ENCODE measurements around the gene ITSN1. TPM values are rescaled to one million over a fixed set of nuclear protein-coding genes. Genes with fewer than 3 reads are reported as not detected.

Gene ITSN1
- total RNA-seq, 8 experiments from 2014 or later: 27.8 to 89.0 (median 36.4) TPM

DNA sequence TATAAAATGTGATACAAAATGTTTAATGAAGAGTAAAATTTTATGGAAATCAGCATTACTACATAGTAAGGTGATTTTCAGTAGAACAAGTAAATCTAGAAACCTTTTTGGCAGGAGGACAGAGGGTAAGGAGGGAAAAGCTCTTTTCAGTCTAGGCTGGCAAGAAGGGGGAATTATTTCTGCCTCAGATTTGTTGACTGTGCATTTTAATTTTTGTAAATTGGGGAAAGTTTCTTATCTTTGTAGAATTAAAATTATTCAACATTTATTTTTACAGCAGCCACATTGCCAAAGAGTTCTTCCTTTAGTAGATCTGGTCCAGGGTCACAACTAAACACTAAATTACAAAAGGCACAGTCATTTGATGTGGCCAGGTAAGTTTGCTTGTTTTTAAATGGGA, 109.2 kb downstream of the ITSN1 start:
- Histone ChIP-seq H3K27ac (no peak overlapping the region), H3K4me1 (replicated peaks in 1 of 2) (peaks cover 0 to 3% of the 10 kb centered on the region in 2 donors), H3K4me3 (no peak overlapping the region)
- peak in 2 of 8 experiments; percentile 12 to 18 for ATAC-seq (replicated peaks in 6 of 8)
- in situ Hi-C loops (cut with MboI; ENCODE audit: low pct_unique_long_range_greater_than_20kb in 2 of 9, low sequenced_read_pairs in 9 of 9, unreplicated experiment in 9 of 9): no loop called here

GRCh38 chr21:33752260-33752659, 110.0 kb downstream of the ITSN1 start:
- 85 to 100% (median 93%) methylated on average over 1 to 2 of the region's 2 CpGs for WGBS, 10 experiments
- in situ Hi-C loops (cut with MboI; ENCODE audit: low pct_unique_long_range_greater_than_20kb in 2 of 9, low sequenced_read_pairs in 9 of 9, unreplicated experiment in 9 of 9): no loop called here
- Histone ChIP-seq H3K27ac (no peak overlapping the region), H3K4me1 (replicated peaks in 1 of 2) (peaks cover 0 to 3% of the 10 kb centered on the region in 2 donors), H3K4me3 (no peak overlapping the region)
- ATAC-seq (replicated peaks in 6 of 8): no peak

DNA sequence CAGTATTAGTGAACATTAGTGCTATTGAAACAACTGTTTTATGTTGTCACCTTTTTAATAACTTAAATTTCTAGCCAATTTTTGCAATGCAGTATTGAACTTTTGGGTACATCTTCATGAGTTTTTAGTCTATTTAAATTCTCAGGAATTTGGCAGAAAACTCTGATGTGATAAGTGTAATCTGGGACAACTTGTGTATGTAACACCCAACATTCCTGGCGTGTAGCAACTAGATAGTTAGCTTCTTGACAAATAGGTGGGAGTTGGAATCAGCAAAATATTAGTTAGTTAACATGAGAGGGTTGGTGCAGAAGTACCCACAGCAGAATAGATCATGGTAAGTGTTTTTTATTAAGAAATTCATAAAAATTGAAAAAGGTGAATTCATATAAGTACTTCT, 111.6 kb downstream of the ITSN1 start:
- WGBS, 10 experiments: 50 to 100% (median 94%) methylated on average over 1 of the region's 1 CpG; no CpG with 5 or more reads in 1 of the 10 experiments
- in situ Hi-C loops (cut with MboI; ENCODE audit: low pct_unique_long_range_greater_than_20kb in 2 of 9, low sequenced_read_pairs in 9 of 9, unreplicated experiment in 9 of 9): no loop called here
- ATAC-seq (replicated peaks in 6 of 8): no peak
- H3K4me3 ChIP-seq: no peak overlapping the region
- no peak overlapping the region for H3K27ac ChIP-seq
- peaks cover 0 to 3% of the 10 kb centered on the region in 2 donors for H3K4me1 ChIP-seq (replicated peaks in 1 of 2)

GRCh38 chr21:33754481-33754880, 112.2 kb downstream of the ITSN1 start:
- peak in 1 of 8 experiments; percentile 56 for ATAC-seq (replicated peaks in 6 of 8)
- no peak overlapping the region for H3K27ac ChIP-seq

GRCh38 chr21:33755354-33755753, 113.1 kb downstream of the ITSN1 start:
- 75 to 100% (median 100%) methylated on average over 1 of the region's 1 CpG; no CpG with 5 or more reads in 2 of the 10 experiments for WGBS, 10 experiments
- peaks cover 0 to 3% of the 10 kb centered on the region in 2 donors for H3K4me1 ChIP-seq (replicated peaks in 1 of 2)
- ATAC-seq (replicated peaks in 6 of 8): no peak
- no peak overlapping the region for H3K4me3 ChIP-seq
- no peak overlapping the region for H3K27ac ChIP-seq
- in situ Hi-C loops (cut with MboI; ENCODE audit: low pct_unique_long_range_greater_than_20kb in 2 of 9, low sequenced_read_pairs in 9 of 9, unreplicated experiment in 9 of 9): no loop called here

More at GRCh38 chr21:33754481-33754880, 112.2 kb downstream of the ITSN1 start:
- WGBS, 10 experiments: 63 to 100% (median 100%) methylated on average over 1 to 4 of the region's 4 CpGs
- in situ Hi-C loops (cut with MboI; ENCODE audit: low pct_unique_long_range_greater_than_20kb in 2 of 9, low sequenced_read_pairs in 9 of 9, unreplicated experiment in 9 of 9): no loop called here
- no peak overlapping the region for H3K4me3 ChIP-seq
- H3K4me1 ChIP-seq (replicated peaks in 1 of 2): peaks cover 0 to 3% of the 10 kb centered on the region in 2 donors

DNA sequence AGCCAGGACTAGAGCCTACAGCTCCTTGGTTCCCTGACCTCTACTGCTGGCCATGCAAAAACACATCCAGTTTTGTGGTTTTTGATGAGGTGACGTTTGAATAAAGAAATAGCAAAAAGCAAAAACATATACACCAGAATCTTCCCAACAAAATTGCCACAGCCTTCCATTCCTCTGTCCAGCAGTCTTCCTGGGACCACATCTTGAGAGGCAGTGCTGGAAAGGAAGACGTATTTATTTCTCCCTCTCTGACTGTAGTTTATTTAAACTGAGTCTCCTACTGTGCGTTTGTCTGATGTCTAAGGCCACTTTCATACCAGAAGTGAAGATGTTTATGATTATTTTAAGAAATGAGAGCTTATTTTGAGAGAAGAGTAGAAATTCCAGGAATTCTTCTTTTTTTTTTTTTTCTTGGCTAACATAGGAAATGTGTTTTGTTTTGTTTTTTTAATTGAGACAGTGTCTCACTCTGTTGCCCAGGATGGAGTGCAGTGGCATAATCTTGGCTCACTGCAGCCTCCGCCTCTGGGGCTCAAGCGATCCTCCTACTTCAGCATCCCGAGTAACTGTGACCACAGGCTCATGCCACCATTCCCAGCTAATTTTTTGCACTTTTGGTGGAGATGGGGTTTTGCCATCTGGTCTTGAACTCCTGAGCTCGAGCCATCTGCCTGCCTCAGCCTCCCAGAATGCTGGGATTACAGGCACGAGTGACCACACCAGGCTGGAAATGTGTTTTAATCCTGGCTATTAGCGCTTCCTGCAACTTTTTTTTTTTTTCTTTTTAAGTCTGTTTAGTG, 118.5 kb downstream of the ITSN1 start:
- in situ Hi-C loops (cut with MboI; ENCODE audit: low pct_unique_long_range_greater_than_20kb in 2 of 9, low sequenced_read_pairs in 9 of 9, unreplicated experiment in 9 of 9): no loop called here
- Histone ChIP-seq H3K27ac (peak overlapping the region in 1 of 2 donors; percentile 52), H3K4me3 (no peak overlapping the region), H3K4me1 (replicated peaks in 1 of 2) (peaks cover 7 to 10% of the 10 kb centered on the region in 2 donors)
- peak in 5 of 8 experiments; percentile 7 to 69 (median 50) for ATAC-seq (replicated peaks in 6 of 8)
- 10 to 95% (median 72%) methylated on average over 2 to 9 of the region's 9 CpGs for WGBS, 10 experiments

- Histone ChIP-seq H3K27ac (peak overlapping the region in 1 of 2 donors; percentile 52), H3K4me1 (replicated peaks in 1 of 2) (peaks cover 7 to 10% of the 10 kb centered on the region in 2 donors), H3K4me3 (no peak overlapping the region)
- in situ Hi-C loops (cut with MboI; ENCODE audit: low pct_unique_long_range_greater_than_20kb in 2 of 9, low sequenced_read_pairs in 9 of 9, unreplicated experiment in 9 of 9): no loop called here
- ATAC-seq (replicated peaks in 6 of 8): peak; percentile 89 to 99 (median 94)
- 0 to 85% (median 51%) methylated on average over 1 to 6 of the region's 6 CpGs for WGBS, 10 experiments
These were observed 119.2 kb downstream of the ITSN1 start for GRCh38 chr21:33761441-33762036.

DNA sequence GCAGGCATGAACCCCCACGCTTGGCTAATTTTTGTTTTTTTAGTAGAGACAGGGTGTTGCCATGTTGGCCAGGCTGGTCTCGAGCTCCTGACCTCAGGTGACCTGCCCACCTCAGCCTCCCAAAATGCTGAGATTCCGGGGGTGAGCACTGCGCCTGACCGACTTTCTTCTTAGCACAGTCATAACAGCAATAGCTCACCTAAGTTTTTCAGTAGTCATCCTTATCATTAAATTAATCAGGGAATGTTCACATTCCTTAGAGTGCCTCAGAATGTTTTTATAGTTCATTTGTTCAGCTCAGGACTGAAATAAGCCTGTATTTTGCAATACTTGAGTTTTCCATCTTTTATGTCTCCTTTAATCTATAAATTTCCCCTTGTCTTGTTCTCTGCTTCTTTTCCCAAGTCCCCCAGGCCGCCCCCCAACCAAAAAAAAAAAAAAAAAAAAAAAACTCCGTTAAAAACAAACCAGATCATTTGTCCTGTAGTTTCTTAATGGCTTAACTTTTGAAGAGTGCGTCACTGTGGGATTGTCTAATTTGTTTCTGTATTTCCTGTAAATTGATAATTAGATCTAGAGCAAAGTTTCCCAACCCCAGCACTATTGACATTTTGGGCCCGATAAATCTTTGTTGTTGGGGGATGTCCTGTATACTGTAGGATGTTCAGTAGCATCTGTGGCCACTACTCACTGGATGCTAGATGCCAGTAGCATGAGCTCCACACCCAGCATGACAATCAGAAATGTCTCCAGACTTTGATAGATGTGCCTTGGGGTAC, 120.7 kb downstream of the ITSN1 start:
- WGBS, 10 experiments: 67 to 100% (median 94%) methylated on average over 1 to 7 of the region's 9 CpGs
- in situ Hi-C loops (cut with MboI; ENCODE audit: low pct_unique_long_range_greater_than_20kb in 2 of 9, low sequenced_read_pairs in 9 of 9, unreplicated experiment in 9 of 9): no loop called here
- peaks cover 7 to 10% of the 10 kb centered on the region in 2 donors for H3K4me1 ChIP-seq (replicated peaks in 1 of 2)
- no peak for ATAC-seq (replicated peaks in 6 of 8)
- no peak overlapping the region for H3K27ac ChIP-seq
- H3K4me3 ChIP-seq: no peak overlapping the region

DNA sequence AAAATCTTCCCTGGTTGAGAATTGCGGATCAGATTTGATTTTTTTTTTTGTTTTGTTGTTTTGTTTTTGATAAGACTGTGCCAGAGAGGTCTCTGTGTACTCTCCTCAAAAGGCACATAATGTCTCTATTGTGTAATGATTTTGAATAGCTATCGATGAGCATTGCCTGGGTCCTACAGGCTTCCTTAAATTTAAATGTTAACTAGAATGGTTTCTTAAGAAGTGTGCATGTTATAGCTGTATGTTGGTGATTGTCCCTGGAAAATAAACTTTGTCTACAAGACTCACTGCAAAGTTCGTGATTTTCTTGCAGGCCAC, 121.2 kb downstream of the ITSN1 start:
- WGBS, 10 experiments: 67 to 100% (median 93%) methylated on average over 1 to 3 of the region's 3 CpGs; no CpG with 5 or more reads in 3 of the 10 experiments
- peaks cover 7 to 10% of the 10 kb centered on the region in 2 donors for H3K4me1 ChIP-seq (replicated peaks in 1 of 2)
- no peak for ATAC-seq (replicated peaks in 6 of 8)

GRCh38 chr21:33767236-33767635, 124.9 kb downstream of the ITSN1 start:
- ATAC-seq (replicated peaks in 6 of 8): no peak
- WGBS, 10 experiments: 86 to 100% (median 100%) methylated on average over 1 of the region's 1 CpG; no CpG with 5 or more reads in 3 of the 10 experiments
- Histone ChIP-seq H3K4me1 (replicated peaks in 1 of 2) (no peaks in the 10 kb centered on the region), H3K4me3 (no peak overlapping the region), H3K27ac (no peak overlapping the region)
- in situ Hi-C loops (cut with MboI; ENCODE audit: low pct_unique_long_range_greater_than_20kb in 2 of 9, low sequenced_read_pairs in 9 of 9, unreplicated experiment in 9 of 9): no loop called here

More for the DNA sequence above, 121.2 kb downstream of the ITSN1 start:
- H3K27ac ChIP-seq: no peak overlapping the region
- in situ Hi-C loops (cut with MboI; ENCODE audit: low pct_unique_long_range_greater_than_20kb in 2 of 9, low sequenced_read_pairs in 9 of 9, unreplicated experiment in 9 of 9): no loop called here
- H3K4me3 ChIP-seq: no peak overlapping the region

GRCh38 chr21:33767960-33768359, 125.7 kb downstream of the ITSN1 start:
- in situ Hi-C loops (cut with MboI; ENCODE audit: low pct_unique_long_range_greater_than_20kb in 2 of 9, low sequenced_read_pairs in 9 of 9, unreplicated experiment in 9 of 9): no loop called here
- WGBS, 10 experiments: 67 to 100% (median 86%) methylated on average over 1 to 2 of the region's 2 CpGs; no CpG with 5 or more reads in 1 of the 10 experiments

GRCh38 chr21:33769057-33769456, 126.8 kb downstream of the ITSN1 start:
- Histone ChIP-seq H3K4me1 (replicated peaks in 1 of 2) (no peaks in the 10 kb centered on the region), H3K4me3 (no peak overlapping the region), H3K27ac (no peak overlapping the region)
- WGBS, 10 experiments: 14 to 100% (median 79%) methylated on average over 1 of the region's 1 CpG; no CpG with 5 or more reads in 2 of the 10 experiments
- no peak for ATAC-seq (replicated peaks in 6 of 8)
- in situ Hi-C loops (cut with MboI; ENCODE audit: low pct_unique_long_range_greater_than_20kb in 2 of 9, low sequenced_read_pairs in 9 of 9, unreplicated experiment in 9 of 9): no loop called here

More at GRCh38 chr21:33767960-33768359, 125.7 kb downstream of the ITSN1 start:
- Histone ChIP-seq H3K27ac (no peak overlapping the region), H3K4me3 (no peak overlapping the region), H3K4me1 (replicated peaks in 1 of 2) (no peaks in the 10 kb centered on the region)
- ATAC-seq (replicated peaks in 6 of 8): no peak

GRCh38 chr21:33770542-33770941, 128.2 kb downstream of the ITSN1 start:
- WGBS, 10 experiments: 83 to 100% (median 100%) methylated on average over 1 to 3 of the region's 3 CpGs; no CpG with 5 or more reads in 3 of the 10 experiments
- H3K4me1 ChIP-seq (replicated peaks in 1 of 2): no peaks in the 10 kb centered on the region
- no peak overlapping the region for H3K27ac ChIP-seq
- no peak overlapping the region for H3K4me3 ChIP-seq
- in situ Hi-C loops (cut with MboI; ENCODE audit: low pct_unique_long_range_greater_than_20kb in 2 of 9, low sequenced_read_pairs in 9 of 9, unreplicated experiment in 9 of 9): no loop called here
- ATAC-seq (replicated peaks in 6 of 8): no peak
